ENCODE results near the gene SLC22A23. TPM values are rescaled to one million over a fixed set of nuclear protein-coding genes. Genes with fewer than 3 reads are reported as not detected.
A peak's percentile ranks its signal among the peaks of the same experiment; 100 is the strongest.

Gene SLC22A23
- total RNA-seq, 4 donors from 2014 or later: 6.6 to 25.0 (median 14.6) TPM

GRCh38 chr6:3347247-3347646 lies 109.6 kb downstream of the SLC22A23 start:
- Histone ChIP-seq H3K9me3 (no peaks in the 10 kb centered on the region), H3K27ac (no peak overlapping the region), H3K4me1 (peaks cover 35 to 41% of the 10 kb centered on the region in 2 donors), H3K36me3 (no peaks in the 10 kb centered on the region), H3K4me3 (no peak overlapping the region), H3K27me3 (no peaks in the 10 kb centered on the region)
- DNase-seq (no peak), ATAC-seq (no peak)
- TF ChIP-seq, protein P1, sequence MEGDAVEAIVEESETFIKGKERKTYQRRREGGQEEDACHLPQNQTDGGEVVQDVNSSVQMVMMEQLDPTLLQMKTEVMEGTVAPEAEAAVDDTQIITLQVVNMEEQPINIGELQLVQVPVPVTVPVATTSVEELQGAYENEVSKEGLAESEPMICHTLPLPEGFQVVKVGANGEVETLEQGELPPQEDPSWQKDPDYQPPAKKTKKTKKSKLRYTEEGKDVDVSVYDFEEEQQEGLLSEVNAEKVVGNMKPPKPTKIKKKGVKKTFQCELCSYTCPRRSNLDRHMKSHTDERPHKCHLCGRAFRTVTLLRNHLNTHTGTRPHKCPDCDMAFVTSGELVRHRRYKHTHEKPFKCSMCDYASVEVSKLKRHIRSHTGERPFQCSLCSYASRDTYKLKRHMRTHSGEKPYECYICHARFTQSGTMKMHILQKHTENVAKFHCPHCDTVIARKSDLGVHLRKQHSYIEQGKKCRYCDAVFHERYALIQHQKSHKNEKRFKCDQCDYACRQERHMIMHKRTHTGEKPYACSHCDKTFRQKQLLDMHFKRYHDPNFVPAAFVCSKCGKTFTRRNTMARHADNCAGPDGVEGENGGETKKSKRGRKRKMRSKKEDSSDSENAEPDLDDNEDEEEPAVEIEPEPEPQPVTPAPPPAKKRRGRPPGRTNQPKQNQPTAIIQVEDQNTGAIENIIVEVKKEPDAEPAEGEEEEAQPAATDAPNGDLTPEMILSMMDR (IDR thresholded peaks at IDR 0.05 in 4 of 5, conservative IDR thresholded peaks at IDR 0.05 in 1 of 5): no peak
- TF ChIP-seq POLR2A (IDR thresholded peaks at IDR 0.05): no peak
- in situ Hi-C loops (cut with MboI; ENCODE audit: low sequenced_read_pairs in 4 of 4): no loop called here
- intact Hi-C loops (cut with DNase I; ENCODE audit: low total_unique reads): loop anchor here (5.0 to 10.0 kb wide), 3 partner anchors 50 to 568 kb away; no protein-coding TSS in a partner anchor

- Histone ChIP-seq H3K9me3 (no peaks in the 10 kb centered on the region), H3K36me3 (no peaks in the 10 kb centered on the region), H3K27me3 (no peaks in the 10 kb centered on the region), H3K27ac (peak overlapping the region; percentile 79 to 86 (median 84)), H3K4me3 (no peak overlapping the region), H3K4me1 (peaks cover 42 to 48% of the 10 kb centered on the region in 2 donors)
- in situ Hi-C loops (cut with MboI; ENCODE audit: low sequenced_read_pairs in 4 of 4) (no loop called here), intact Hi-C loops (cut with DNase I; ENCODE audit: low total_unique reads) (loop anchor here (5.0 to 10.0 kb wide), 3 partner anchors 49 to 568 kb away; no protein-coding TSS in a partner anchor)
- TF ChIP-seq, protein P1 (IDR thresholded peaks at IDR 0.05 in 4 of 5, conservative IDR thresholded peaks at IDR 0.05 in 1 of 5): no peak
- TF ChIP-seq POLR2A (IDR thresholded peaks at IDR 0.05): no peak
- ATAC-seq (no peak), DNase-seq (no peak)
Measured at GRCh38 chr6:3346476-3346875, 110.4 kb downstream of the SLC22A23 start.

GRCh38 chr6:3345836-3346235 lies 111.0 kb downstream of the SLC22A23 start:
- H3K27me3 ChIP-seq: no peaks in the 10 kb centered on the region
- DNase-seq (peak; percentile 72 to 77), ATAC-seq (peak; percentile 93 to 96)
- H3K36me3 ChIP-seq: no peaks in the 10 kb centered on the region
- H3K27ac ChIP-seq: peak overlapping the region; percentile 79 to 86 (median 84)
- peaks cover 43 to 50% of the 10 kb centered on the region in 2 donors for H3K4me1 ChIP-seq
- no peak overlapping the region for H3K4me3 ChIP-seq
- intact Hi-C loops (cut with DNase I; ENCODE audit: low total_unique reads): loop anchor here (5.0 to 10.0 kb wide), 3 partner anchors 49 to 569 kb away; no protein-coding TSS in a partner anchor
- H3K9me3 ChIP-seq: no peaks in the 10 kb centered on the region
- in situ Hi-C loops (cut with MboI; ENCODE audit: low sequenced_read_pairs in 4 of 4): no loop called here
- peak in 1 of 2 donors; percentile 36 for TF ChIP-seq POLR2A (IDR thresholded peaks at IDR 0.05)
- TF ChIP-seq, protein P1 (IDR thresholded peaks at IDR 0.05 in 4 of 5, conservative IDR thresholded peaks at IDR 0.05 in 1 of 5): no peak

- intact Hi-C loops (cut with DNase I; ENCODE audit: low total_unique reads): loop anchor here (5.0 to 10.0 kb wide), 3 partner anchors 64 to 572 kb away; no protein-coding TSS in a partner anchor
- DNase-seq (no peak), ATAC-seq (no peak)
- in situ Hi-C loops (cut with MboI; ENCODE audit: low sequenced_read_pairs in 4 of 4): no loop called here
- no peaks in the 10 kb centered on the region for H3K9me3 ChIP-seq
- H3K4me1 ChIP-seq: peaks cover 49 to 55% of the 10 kb centered on the region in 2 donors
- H3K27me3 ChIP-seq: no peaks in the 10 kb centered on the region
- H3K36me3 ChIP-seq: no peaks in the 10 kb centered on the region
- no peak overlapping the region for H3K4me3 ChIP-seq
- TF ChIP-seq, protein P1 (IDR thresholded peaks at IDR 0.05 in 4 of 5, conservative IDR thresholded peaks at IDR 0.05 in 1 of 5): no peak
- TF ChIP-seq POLR2A (IDR thresholded peaks at IDR 0.05): no peak
- no peak overlapping the region for H3K27ac ChIP-seq
Measured at GRCh38 chr6:3343089-3343883, 113.6 kb downstream of the SLC22A23 start.

All from gastrocnemius medialis (tissue), 4 donors.